Breast epithelium (tissue), 3 donors: Measurements from ENCODE around the gene DDX10.

ENCODE experiments used
- POLR2A ChIP-seq: fragments of 450-650 bp; IDR thresholded peaks from one replicate; pipeline ENCODE4 v1.6.1; 2016; ENCODE audit warnings: antibody characterized with exemption, mild to moderate bottlenecking, moderate library complexity
- POLR2AphosphoS5 ChIP-seq, 3 donors: sonication (generic); formaldehyde crosslinking; IDR thresholded peaks; one replicate each; pipeline ENCODE4 v1.6.1; 2017; ENCODE audit warnings: antibody characterized with exemption in 3 of 3
- TF ChIP-seq, protein P1 (sequence below), 3 donors: fragments of 450-650 bp; IDR thresholded peaks; one replicate each; pipeline ENCODE4 v1.5.1; 2016 to 2017; ENCODE audit warnings: antibody characterized with exemption in 3 of 3, mild to moderate bottlenecking in 3 of 3, moderate library complexity in 3 of 3

DNA sequence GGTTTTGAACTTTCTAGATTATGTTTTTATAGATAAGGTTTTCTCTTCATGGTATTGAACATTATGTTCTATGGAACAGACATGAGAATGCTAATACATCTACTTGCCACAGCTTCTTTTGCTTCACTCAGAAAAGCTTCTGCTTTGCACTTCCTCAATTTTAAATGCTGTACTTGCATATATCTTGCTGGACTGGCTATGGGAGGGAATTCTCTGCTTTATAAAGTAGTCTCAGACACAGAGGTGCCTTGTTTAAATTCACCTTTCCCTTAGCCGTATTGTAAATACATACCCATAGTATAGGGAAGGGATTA is 173.9 kb downstream of the DDX10 start:
- TF ChIP-seq, protein P1, sequence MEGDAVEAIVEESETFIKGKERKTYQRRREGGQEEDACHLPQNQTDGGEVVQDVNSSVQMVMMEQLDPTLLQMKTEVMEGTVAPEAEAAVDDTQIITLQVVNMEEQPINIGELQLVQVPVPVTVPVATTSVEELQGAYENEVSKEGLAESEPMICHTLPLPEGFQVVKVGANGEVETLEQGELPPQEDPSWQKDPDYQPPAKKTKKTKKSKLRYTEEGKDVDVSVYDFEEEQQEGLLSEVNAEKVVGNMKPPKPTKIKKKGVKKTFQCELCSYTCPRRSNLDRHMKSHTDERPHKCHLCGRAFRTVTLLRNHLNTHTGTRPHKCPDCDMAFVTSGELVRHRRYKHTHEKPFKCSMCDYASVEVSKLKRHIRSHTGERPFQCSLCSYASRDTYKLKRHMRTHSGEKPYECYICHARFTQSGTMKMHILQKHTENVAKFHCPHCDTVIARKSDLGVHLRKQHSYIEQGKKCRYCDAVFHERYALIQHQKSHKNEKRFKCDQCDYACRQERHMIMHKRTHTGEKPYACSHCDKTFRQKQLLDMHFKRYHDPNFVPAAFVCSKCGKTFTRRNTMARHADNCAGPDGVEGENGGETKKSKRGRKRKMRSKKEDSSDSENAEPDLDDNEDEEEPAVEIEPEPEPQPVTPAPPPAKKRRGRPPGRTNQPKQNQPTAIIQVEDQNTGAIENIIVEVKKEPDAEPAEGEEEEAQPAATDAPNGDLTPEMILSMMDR (IDR thresholded peaks at IDR 0.05): no peak
- no peak for TF ChIP-seq POLR2AphosphoS5 (IDR thresholded peaks at IDR 0.05)
- no peak for TF ChIP-seq POLR2A
